K562 (cell line): ENCODE measurements around the gene GBF1. TPM values are rescaled to one million over a fixed set of nuclear protein-coding genes. Genes with fewer than 3 reads are reported as not detected.

Source experiments
- ATAC-seq: fragments of 200-7000 bp; cut with Tn5 transposase; 3 replicates; pipeline ENCODE4 v1.9.1; 2020; ENCODE audit warnings: moderate library complexity
- BruUV-seq: library from RNA; stranded (reverse); fragments of 400-500 nt; replicated peaks from 2 replicates; lab custom pipeline; 2021; lab: Mats Ljungman, UMichigan
- CTCF ChIA-PET: fragments of 300-600 bp; formaldehyde crosslinking; extraction: SDS; loops from one replicate; lab custom pipeline; 2021; ENCODE audit warnings: low intra/inter-chr PET ratio; lab: Yijun Ruan, JAX
- POLR2A ChIA-PET: fragments of 300-600, 350-650 bp; sonication (Branson Sonifier 250); formaldehyde crosslinking; extraction: SDS; loops from one replicate; lab custom pipeline; 2021; ENCODE audit warnings: antibody characterized with exemption, inconsistent platforms; lab: Yijun Ruan, JAX
- DNase-seq, 4 experiments: peaks; one replicate each; pipeline versions ENCODE4 v3.0.0 to v3.0.0-alpha.2; 2011 to 2018; ENCODE audit warnings: low spot score in 3 of 4, mixed read lengths in 3 of 4; ENCODE audit errors: extremely low read depth in 1 of 4
- FAIRE-seq: peaks from 2 replicates; lab custom pipeline; 2011; peaks lifted over from hg19 to GRCh38; lab: Jason Lieb, UNC
- H2AFZ ChIP-seq: 2 replicates; pipeline ENCODE4 v1.6.0; 2011; ENCODE audit warnings: low read depth, low read length, control low read depth, inconsistent platforms
- H3K27ac ChIP-seq: fragments of 200-600 bp; 3 replicates; pipeline ENCODE4 v1.8.0; 2011; ENCODE audit warnings: low read depth, mild to moderate bottlenecking, control low read depth, inconsistent platforms, low read length, moderate library complexity, mixed read lengths; ENCODE audit errors: extremely low read depth
- H3K27me3 ChIP-seq, 2 experiments: fragments of 300-600 bp in 1 of 2; 2 replicates in 1 of 2; 3 replicates in 1 of 2; pipeline versions ENCODE4 v1.6.0 to v1.8.0; 2011; ENCODE audit warnings: inconsistent platforms in 2 of 2, low read length in 2 of 2, mild to moderate bottlenecking in 1 of 2, mixed read lengths in 1 of 2, moderate library complexity in 1 of 2; ENCODE audit not compliant: control insufficient read depth in 2 of 2, insufficient read depth in 2 of 2
- H3K36me3 ChIP-seq: fragments of 300-600 bp; 3 replicates; pipeline ENCODE4 v1.8.0; 2011; ENCODE audit warnings: mild to moderate bottlenecking, low read length, inconsistent platforms; ENCODE audit not compliant: control insufficient read depth, insufficient read depth
- H3K4me1 ChIP-seq, 2 experiments: fragments of 200-600 bp in 1 of 2; replicated peaks in 1 of 2; 2 replicates in 1 of 2; 3 replicates in 1 of 2; pipeline versions ENCODE4 v1.5.1 to v1.8.0; 2011; ENCODE audit warnings: inconsistent platforms in 2 of 2, low read length in 2 of 2, mild to moderate bottlenecking in 1 of 2, mixed read lengths in 1 of 2, moderate library complexity in 1 of 2; ENCODE audit not compliant: control insufficient read depth in 2 of 2, insufficient read depth in 2 of 2
- H3K4me2 ChIP-seq: 2 replicates; pipeline ENCODE4 v1.6.1; 2011; ENCODE audit warnings: low read length, control low read depth, inconsistent platforms, mixed read lengths; ENCODE audit not compliant: insufficient read depth
- H3K4me3 ChIP-seq: fragments of 200-600 bp; sonication (generic), shearing (Covaris generic); 2 replicates; pipeline ENCODE4 v1.5.1; 2016; ENCODE audit warnings: control low read depth, inconsistent platforms
- H3K79me2 ChIP-seq: fragments of 200-600 bp; 3 replicates; pipeline ENCODE4 v1.8.0; 2011; ENCODE audit warnings: low read length, inconsistent platforms; ENCODE audit not compliant: control insufficient read depth, insufficient read depth
- H3K9ac ChIP-seq, 2 experiments: 2 replicates each; pipeline versions ENCODE4 v1.6.0 to v1.6.1; 2011; ENCODE audit warnings: low read depth in 2 of 2, low read length in 2 of 2, control low read depth in 1 of 2, inconsistent platforms in 1 of 2, mild to moderate bottlenecking in 1 of 2, mixed read lengths in 1 of 2; ENCODE audit not compliant: insufficient read depth in 1 of 2
- H3K9me1 ChIP-seq: one replicate; pipeline ENCODE4 v1.6.0; 2011; ENCODE audit warnings: inconsistent platforms, mild to moderate bottlenecking, low read length, moderate library complexity; ENCODE audit not compliant: control insufficient read depth, insufficient read depth
- H3K9me3 ChIP-seq: replicated peaks from 2 replicates; pipeline ENCODE4 v1.5.1; 2011; ENCODE audit warnings: low read depth, low read length, inconsistent platforms; ENCODE audit not compliant: control insufficient read depth, insufficient read depth
- H4K20me1 ChIP-seq: replicated peaks from 2 replicates; pipeline ENCODE4 v1.6.1; 2011; ENCODE audit warnings: low read length, inconsistent platforms, mixed read lengths; ENCODE audit not compliant: control insufficient read depth, insufficient read depth
- BDP1 ChIP-seq: IDR thresholded peaks from 3 replicates; pipeline ENCODE4 v1.6.1; 2011; ENCODE audit not compliant: insufficient read length, insufficient read depth
- CCNT2 ChIP-seq: IDR thresholded peaks from 2 replicates; pipeline ENCODE4 v1.6.1; 2011; ENCODE audit warnings: borderline replicate concordance, low read depth, mild to moderate bottlenecking, moderate library complexity, mixed read lengths, low read length; ENCODE audit not compliant: insufficient read length; ENCODE audit errors: extremely low read depth
- CREM ChIP-seq: IDR thresholded peaks from 2 replicates; pipeline ENCODE4 v1.6.1; 2014; ENCODE audit warnings: antibody characterized with exemption, low read depth
- FUS ChIP-seq: fragments of 200-400 bp; formaldehyde crosslinking; optimal IDR thresholded peaks from 2 replicates; pipeline ENCODE3; 2017; ENCODE audit warnings: low read depth, low read length
- GABPA ChIP-seq: fragments of 200-800 bp; sonication (Bioruptor generic); conservative IDR thresholded peaks from 2 replicates; pipeline ENCODE4 v1.6.1; 2016; ENCODE audit warnings: low read depth, missing genetic modification characterization, missing compliant biosample characterization
- JUNB ChIP-seq: fragments of 450-650 bp; formaldehyde crosslinking; conservative IDR thresholded peaks from 2 replicates; pipeline ENCODE4 v1.4.0; 2020; ENCODE audit warnings: mild to moderate bottlenecking
- KLF6 ChIP-seq: fragments of 250-450 bp; sonication (Bioruptor Pico); IDR thresholded peaks from 2 replicates; pipeline ENCODE4 v1.4.0; 2020; ENCODE audit warnings: mild to moderate bottlenecking, moderate library complexity, borderline replicate concordance
- MTA2 ChIP-seq: fragments of 450-650 bp; IDR thresholded peaks from 2 replicates; pipeline ENCODE4 v1.6.1; 2016; ENCODE audit warnings: low read depth
- NR4A1 ChIP-seq, 2 experiments: fragments of 250-450 bp in 1 of 2; fragments of 450-650 bp in 1 of 2; sonication (Bioruptor Pico) in 1 of 2; IDR thresholded peaks; 2 replicates each; pipeline versions ENCODE4 v1.4.0 to v1.6.1; 2016 to 2020; ENCODE audit warnings: mild to moderate bottlenecking in 2 of 2, missing compliant biosample characterization in 1 of 2, missing genetic modification characterization in 1 of 2, moderate library complexity in 1 of 2
- OTX1 ChIP-seq: fragments of 450-650 bp; formaldehyde crosslinking; IDR thresholded peaks from 2 replicates; pipeline ENCODE4 v1.4.0; 2022; ENCODE audit warnings: mild to moderate bottlenecking
- RBM22 ChIP-seq: fragments of 200-400 bp; formaldehyde crosslinking; IDR thresholded peaks from 2 replicates; pipeline ENCODE4 v1.6.1; 2018; ENCODE audit warnings: low read length, low read depth; ENCODE audit not compliant: poor library complexity, severe bottlenecking
- SOX6 ChIP-seq: fragments of 450-650 bp; IDR thresholded peaks from 2 replicates; pipeline ENCODE4 v1.6.1; 2014; ENCODE audit warnings: mild to moderate bottlenecking
- TCF7L2 ChIP-seq: fragments of 150-350 bp; IDR thresholded peaks from 2 replicates; pipeline ENCODE4 v1.6.1; 2016; ENCODE audit warnings: low read depth, mild to moderate bottlenecking, low read length, moderate library complexity
- ZNF197 ChIP-seq: fragments of 200-800 bp; sonication (Bioruptor generic); IDR thresholded peaks from 2 replicates; pipeline ENCODE4 v1.6.1; 2016; ENCODE audit warnings: low read depth, missing genetic modification characterization, missing compliant biosample characterization
- ZNF239 ChIP-seq: fragments of 250-450 bp; sonication (Bioruptor Pico); IDR thresholded peaks from 2 replicates; pipeline ENCODE4 v1.4.0; 2020; ENCODE audit warnings: mild to moderate bottlenecking
- ZNF436 ChIP-seq: fragments of 250-450, 450-650 bp; sonication (Bioruptor Pico); formaldehyde crosslinking; IDR thresholded peaks from 2 replicates; pipeline ENCODE4 v1.7.0; 2020; ENCODE audit warnings: mild to moderate bottlenecking
- ZNF644 ChIP-seq: fragments of 200-800 bp; sonication (Bioruptor generic); IDR thresholded peaks from 2 replicates; pipeline ENCODE4 v1.6.1; 2016; ENCODE audit warnings: low read depth, missing genetic modification characterization, missing compliant biosample characterization
- WGBS: fragments of 100-300 bp; shearing (Covaris generic); methylation state at CpG from one replicate; pipeline ENCODE4 v1.1.6; 2016; ENCODE audit warnings: low coverage, mixed read lengths; ENCODE audit not compliant: insufficient coverage; ENCODE audit errors: missing lambda C conversion rate; 5-methylcytosine and 5-hydroxymethylcytosine counted together
- in situ Hi-C: fragments of 300-500 bp; cut with MboI; formaldehyde crosslinking; loops from 4 replicates; pipeline ENCODE4 v1.15.0; 2018; ENCODE audit warnings: inconsistent platforms, mixed read lengths
- intact Hi-C: fragments of 100-400 bp; cut with micrococcal nuclease; formaldehyde crosslinking; loops from 2 replicates; pipeline ENCODE4 v1.14.2; 2022
- polyA plus RNA-seq, 8 experiments: library from polyadenylated mRNA; depleted of rRNA in 4 of 8; stranded (reverse) in 5 of 8; unstranded in 3 of 8; fragments of >200 nt; fragmentation: Nextera tagmentation in 2 of 8; fragmentation: Illumina TruSeq in 1 of 8; extraction: Ambion mirVana in 2 of 8; extraction: Trizol in 1 of 8; gene quantifications; 2 replicates each; pipeline versions ENCODE4 v1.2.1 to v1.2.3, GENCODE V29; 2011 to 2014; ENCODE audit warnings: inconsistent platforms in 1 of 8, missing spikeins in 1 of 8
- total RNA-seq, 7 experiments: library from RNA; depleted of rRNA in 6 of 7; stranded (reverse); fragments of >200 nt in 6 of 7; fragmentation: Illumina TruSeq in 2 of 7; extraction: Trizol in 2 of 7; gene quantifications; 2 replicates each; pipeline versions ENCODE4 v1.2.1 to v1.2.3, GENCODE V29; 2011 to 2021; ENCODE audit warnings: low replicate concordance in 1 of 7
- TF ChIP-seq, protein P1 (sequence below): sonication (generic); formaldehyde crosslinking; IDR thresholded peaks from 2 replicates; pipeline ENCODE4 v1.4.0; 2020; ENCODE audit warnings: mild to moderate bottlenecking, missing genetic modification reagents
- TF ChIP-seq, protein P2 (sequence below): fragments of 250-450 bp; sonication (Bioruptor Pico); IDR thresholded peaks from 2 replicates; pipeline ENCODE4 v1.6.1; 2021; ENCODE audit warnings: mild to moderate bottlenecking
- TF ChIP-seq, protein P3 (sequence below): sonication (generic); formaldehyde crosslinking; IDR thresholded peaks from 2 replicates; pipeline ENCODE4 v1.8.0; 2022; ENCODE audit warnings: mild to moderate bottlenecking, low read depth, missing genetic modification reagents

The GBF1 gene
- total and polyA plus RNA-seq, 9 of the 15 experiments (the other 6 are each of a cell fraction or from before 2014, with no cell fraction given) = 0.69 to 28.0 (median 10.3) TPM

DNA sequence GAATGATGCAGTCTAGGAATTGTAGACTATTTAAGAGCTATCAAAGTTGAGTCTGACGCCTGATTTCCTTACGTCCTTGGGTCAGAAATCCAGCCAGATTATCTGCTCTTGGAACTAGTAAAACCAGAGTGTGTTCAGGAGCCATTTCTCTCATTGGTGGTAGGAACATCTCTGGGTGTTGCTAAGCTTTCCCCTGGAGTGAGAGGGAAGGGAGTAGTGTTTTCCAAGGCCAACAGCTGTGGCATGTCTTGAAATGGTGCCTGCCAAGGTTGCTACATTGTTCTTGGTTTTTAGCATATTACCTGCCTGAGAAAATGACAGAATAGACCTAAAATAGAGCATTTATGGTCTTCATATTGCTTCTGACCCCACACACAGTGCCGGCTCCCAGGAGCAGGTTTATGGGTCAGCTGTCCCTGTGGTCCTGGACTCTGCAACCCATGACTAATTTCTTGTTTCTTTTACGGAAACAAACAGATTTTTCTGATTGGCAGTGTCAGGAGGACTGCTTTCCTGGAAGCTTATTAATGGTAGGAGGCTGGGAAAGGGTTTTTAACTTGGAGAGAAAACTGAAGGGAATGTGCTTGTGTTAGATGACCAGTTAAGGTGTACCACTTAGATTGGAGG lies 17.5 kb downstream of the GBF1 start (continued):
- TF ChIP-seq RBM22 (no peak), CCNT2 (no peak), CREM (no peak), JUNB (CRISPR knock-in tag) (no peak), KLF6 (CRISPR knock-in tag) (no peak), ZNF644 (no peak)

DNA sequence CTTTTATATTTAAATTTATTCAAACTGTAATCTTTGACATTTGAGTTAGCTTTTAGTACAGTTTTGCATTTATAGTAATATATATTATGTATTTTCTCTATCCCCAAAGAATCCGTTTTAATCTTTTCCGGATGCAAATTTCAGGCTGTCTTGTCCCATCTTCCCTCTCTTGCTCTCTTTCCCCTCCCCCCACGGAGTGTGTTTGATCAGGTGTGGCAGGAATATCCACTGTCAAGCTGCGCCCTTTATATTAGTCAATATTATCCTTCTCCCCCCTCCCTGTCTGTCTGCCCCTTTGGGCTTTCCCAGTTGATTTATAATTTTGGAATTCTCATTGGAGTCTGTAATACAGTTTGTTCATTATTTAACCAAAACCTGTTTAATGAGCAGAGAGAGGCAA lies 19.0 kb downstream of the GBF1 start:
- H3K4me1 ChIP-seq = no peaks in the 10 kb centered on the region
- no TSS peak for BruUV-seq
- ATAC-seq = no peak
- H3K36me3 ChIP-seq = peaks cover 55% of the 10 kb centered on the region
- H3K9me3 ChIP-seq = no peaks in the 10 kb centered on the region
- FAIRE-seq = no peak
- intact Hi-C loops (no loop called here), in situ Hi-C loops (no loop called here)
- no peaks in the 10 kb centered on the region for H3K27me3 ChIP-seq
- no peaks in the 10 kb centered on the region for H4K20me1 ChIP-seq
- no peak for DNase-seq
- no peak overlapping the region for H3K4me2 ChIP-seq
- no peak overlapping the region for H3K4me3 ChIP-seq
- 98% methylated on average over 4 of the region's 4 CpGs for WGBS
- H2AFZ ChIP-seq = no peak overlapping the region
- ChIA-PET CTCF (no interaction called here), POLR2A (interaction anchor here (0.6 kb wide), 1 partner anchor 70 kb away, joined by 3 read pairs; no protein-coding TSS in a partner anchor)
- no peak overlapping the region for H3K27ac ChIP-seq
- peaks cover 3% of the 10 kb centered on the region for H3K9me1 ChIP-seq
- peaks cover 19% of the 10 kb centered on the region; the same call in 2 of the 3 replicates for H3K79me2 ChIP-seq
- no peak overlapping the region for H3K9ac ChIP-seq
- TF ChIP-seq, protein P1, sequence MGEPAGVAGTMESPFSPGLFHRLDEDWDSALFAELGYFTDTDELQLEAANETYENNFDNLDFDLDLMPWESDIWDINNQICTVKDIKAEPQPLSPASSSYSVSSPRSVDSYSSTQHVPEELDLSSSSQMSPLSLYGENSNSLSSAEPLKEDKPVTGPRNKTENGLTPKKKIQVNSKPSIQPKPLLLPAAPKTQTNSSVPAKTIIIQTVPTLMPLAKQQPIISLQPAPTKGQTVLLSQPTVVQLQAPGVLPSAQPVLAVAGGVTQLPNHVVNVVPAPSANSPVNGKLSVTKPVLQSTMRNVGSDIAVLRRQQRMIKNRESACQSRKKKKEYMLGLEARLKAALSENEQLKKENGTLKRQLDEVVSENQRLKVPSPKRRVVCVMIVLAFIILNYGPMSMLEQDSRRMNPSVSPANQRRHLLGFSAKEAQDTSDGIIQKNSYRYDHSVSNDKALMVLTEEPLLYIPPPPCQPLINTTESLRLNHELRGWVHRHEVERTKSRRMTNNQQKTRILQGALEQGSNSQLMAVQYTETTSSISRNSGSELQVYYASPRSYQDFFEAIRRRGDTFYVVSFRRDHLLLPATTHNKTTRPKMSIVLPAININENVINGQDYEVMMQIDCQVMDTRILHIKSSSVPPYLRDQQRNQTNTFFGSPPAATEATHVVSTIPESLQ (CRISPR knock-in tag) = no peak
- TF ChIP-seq, protein P2, sequence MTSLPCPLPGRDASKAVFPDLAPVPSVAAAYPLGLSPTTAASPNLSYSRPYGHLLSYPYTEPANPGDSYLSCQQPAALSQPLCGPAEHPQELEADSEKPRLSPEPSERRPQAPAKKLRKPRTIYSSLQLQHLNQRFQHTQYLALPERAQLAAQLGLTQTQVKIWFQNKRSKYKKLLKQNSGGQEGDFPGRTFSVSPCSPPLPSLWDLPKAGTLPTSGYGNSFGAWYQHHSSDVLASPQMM (CRISPR knock-in tag) = no peak
- TF ChIP-seq TCF7L2 (no peak), OTX1 (CRISPR knock-in tag) (no peak), ZNF197 (no peak), MTA2 (no peak), FUS (no peak), ZNF436 (no peak), SOX6 (no peak), BDP1 (no peak), ZNF239 (CRISPR knock-in tag) (no peak), GABPA (no peak), NR4A1 (CRISPR knock-in tag; IDR thresholded peaks at IDR 0.05) (no peak), NR4A1 (tag; IDR thresholded peaks at IDR 0.05) (no peak)
- TF ChIP-seq, protein P3, sequence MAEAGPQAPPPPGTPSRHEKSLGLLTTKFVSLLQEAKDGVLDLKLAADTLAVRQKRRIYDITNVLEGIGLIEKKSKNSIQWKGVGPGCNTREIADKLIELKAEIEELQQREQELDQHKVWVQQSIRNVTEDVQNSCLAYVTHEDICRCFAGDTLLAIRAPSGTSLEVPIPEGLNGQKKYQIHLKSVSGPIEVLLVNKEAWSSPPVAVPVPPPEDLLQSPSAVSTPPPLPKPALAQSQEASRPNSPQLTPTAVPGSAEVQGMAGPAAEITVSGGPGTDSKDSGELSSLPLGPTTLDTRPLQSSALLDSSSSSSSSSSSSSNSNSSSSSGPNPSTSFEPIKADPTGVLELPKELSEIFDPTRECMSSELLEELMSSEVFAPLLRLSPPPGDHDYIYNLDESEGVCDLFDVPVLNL (CRISPR knock-in tag) = no peak
